ENCODE measurements around the gene CEP19.
A peak's percentile ranks its signal among the peaks of the same experiment; 100 is the strongest.
"Not testable (repeated sequence)": the region's sequence is repeated elsewhere in the genome, so short reads cannot be mapped to it uniquely, and the experiment has no call there.

Gene CEP19, protein sequence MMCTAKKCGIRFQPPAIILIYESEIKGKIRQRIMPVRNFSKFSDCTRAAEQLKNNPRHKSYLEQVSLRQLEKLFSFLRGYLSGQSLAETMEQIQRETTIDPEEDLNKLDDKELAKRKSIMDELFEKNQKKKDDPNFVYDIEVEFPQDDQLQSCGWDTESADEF

DNA sequence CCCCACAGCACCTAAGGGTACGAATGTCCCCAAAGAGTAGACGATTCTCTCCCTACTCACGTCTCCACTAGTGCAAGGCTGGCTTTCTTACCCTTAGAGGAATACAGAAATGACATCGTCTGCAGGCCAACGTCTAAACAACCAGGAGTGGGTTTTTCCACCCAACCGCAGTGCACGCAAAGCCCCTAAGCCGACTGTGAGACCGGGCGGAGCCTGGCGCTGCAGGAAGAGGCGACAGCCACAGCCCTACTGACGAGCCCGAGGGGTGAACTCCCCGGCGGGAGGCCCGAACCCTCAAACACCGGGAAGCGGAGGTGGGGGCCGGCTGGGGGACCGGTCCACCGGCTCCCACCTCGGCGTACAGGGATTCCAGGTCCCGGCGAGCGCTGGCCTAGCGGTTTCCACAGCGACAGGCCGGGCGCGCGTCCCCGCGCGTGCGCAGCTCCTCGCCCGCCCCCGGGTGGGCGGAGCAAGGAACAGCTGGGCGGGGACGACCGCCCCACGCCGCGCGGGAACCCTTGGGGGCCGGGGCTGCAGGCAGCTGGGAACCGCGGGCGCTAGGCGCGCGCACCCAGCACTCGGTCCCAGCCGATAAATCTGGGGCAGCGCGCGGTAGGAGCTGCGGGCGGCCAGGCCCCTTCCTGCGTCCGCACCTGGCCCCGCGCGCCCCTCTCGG, at the start of gene CEP19, which contains the start of gene PIGX:
CEP19 (minus strand) TSS at position 413 of the 676 bp plus-strand sequence. CDS start 3,593 bp downstream, outside the sequence.
PIGX (plus strand) TSS at position 540 of the 676 bp plus-strand sequence.
- peak; percentile 89 for DNase-seq

DNA sequence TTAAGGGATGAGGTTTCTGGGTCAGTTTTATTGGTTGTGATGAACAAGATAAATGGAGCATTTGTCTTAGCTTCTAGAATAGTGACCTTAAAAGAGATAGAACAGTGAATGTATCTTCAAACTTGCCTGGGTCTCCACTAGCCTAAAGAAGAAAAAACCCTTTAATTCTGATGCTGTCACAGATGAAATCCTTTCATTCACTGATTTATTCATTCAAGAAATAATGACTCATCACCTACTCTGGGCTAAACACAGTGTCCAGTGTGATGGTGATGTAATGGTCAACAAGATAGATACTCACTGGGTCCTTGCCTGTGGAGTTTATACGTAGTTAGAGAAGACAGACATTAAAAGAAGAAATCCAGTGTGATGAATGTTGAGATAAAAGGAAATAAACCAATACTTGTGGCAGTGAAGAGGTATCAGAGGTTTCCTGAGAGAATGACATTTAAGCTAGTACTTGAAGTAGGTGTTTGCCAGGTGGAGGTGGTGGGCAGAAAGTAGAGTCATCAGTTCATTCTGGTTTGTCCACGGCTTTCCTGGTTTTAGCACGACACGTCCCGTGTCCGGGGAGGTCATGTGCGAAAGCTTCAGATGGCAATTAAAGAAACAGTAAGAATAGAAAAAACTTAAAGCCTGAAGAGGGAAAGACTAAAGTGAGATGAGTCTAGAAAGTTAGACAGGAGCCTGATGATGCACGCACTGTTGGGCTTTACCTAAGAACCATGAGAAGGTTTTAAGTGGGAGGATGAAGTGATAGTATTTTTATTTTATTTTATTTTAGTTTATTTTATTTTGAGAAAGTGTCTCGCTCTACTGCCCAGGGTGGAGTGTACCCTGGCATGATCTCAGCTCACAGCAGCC, 46.1 kb upstream of the CEP19 start:
- DNase-seq = peak; percentile 11

DNA sequence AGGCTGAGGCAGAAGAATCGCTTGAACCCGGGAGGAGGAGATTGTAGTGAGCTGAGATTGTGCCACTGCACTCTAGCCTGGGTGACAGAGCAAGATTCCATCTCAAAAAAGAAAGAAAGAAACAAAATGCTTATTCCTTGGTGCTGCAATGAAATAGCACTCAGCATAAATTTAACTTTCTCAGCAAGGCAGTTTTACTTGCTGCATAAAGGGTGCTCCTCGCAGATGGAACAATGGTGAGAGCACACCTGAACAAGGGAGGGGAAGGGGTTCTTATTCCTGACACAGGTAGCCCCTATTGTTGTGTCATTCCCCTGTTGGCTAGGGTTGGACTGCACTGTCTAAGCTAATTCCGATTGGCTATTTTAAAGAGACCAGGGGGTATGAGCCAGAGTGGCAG, 44.7 kb upstream of the CEP19 start:
- DNase-seq = no peak

DNA sequence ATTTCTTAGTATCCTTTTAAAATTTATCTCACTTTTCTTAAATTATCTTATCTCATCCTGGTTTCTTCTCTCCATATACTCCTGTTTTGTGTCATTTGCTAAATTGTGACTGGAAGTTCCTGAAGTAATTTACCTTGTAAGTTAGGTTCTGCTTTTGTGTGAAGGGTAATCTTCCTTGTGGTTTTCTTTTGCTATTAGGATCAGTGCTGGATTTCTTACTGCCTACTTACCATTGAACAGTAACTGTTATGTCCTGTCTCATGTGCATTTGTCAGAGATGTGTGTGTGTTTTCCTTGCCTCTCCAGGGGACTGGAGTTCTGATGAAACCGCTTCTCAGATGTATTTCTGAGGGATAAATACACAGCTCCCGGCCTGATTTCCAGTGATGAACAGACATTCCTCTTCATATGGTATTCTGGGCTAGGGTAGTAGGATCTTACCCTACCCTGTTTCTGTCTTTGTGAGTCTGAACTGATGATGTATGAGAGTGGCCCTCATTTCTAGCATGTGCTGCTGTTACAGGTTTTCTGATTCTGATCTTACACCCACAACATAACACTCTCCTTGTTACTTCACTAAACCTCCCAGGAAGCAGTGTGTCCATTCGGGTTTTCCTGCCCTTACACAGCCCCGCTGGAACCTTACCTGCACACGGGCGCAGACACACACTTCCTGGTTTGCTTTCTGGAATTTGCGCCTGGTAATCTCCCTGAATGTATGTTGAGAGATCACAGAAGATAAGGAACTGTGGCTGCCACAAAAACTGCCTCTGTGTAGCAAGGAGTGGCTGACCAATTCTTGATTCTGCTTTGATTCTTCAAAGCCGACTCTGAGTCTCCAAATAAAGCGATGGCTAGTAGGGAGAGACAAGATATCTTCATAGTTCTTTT, 42.3 kb upstream of the CEP19 start:
- no peak for DNase-seq

DNA sequence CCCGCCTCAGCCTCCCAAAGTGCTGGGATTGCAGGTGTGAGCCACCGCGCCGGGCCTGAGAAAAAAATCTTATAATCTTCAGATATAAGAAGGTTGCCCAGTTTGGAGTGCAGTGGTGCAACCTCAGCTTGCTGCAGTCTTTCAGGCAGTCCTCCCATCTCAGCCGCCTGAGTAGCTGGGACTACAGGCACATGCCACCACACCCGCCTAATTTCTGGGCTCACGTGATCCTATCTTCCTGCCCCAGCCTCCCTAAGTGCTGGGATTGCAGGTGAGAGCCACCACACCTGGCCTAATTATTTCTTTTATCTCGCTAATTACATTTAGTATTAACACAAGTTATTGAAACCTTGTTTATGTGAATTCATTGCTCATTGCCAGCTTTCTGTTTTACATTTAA, 41.2 kb upstream of the CEP19 start:
- no peak for DNase-seq

DNA sequence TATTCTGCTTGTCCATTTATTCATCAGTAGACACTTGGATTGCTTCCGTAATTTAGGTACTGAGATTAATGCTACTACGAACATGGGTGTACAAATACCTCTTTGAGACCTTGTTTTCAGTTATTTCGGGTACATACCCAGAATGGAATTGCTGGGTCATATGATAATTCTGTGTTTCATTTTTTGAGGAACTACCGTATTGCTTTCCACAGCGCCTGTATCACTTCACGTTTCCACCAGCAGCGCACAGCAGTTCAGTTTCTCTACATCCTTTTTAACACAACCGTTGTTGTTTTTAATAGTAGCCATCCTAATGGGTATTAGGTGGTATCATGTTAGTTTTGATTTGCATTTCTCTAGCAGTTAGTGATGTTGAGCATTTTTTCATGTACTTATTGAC, 37.1 kb upstream of the CEP19 start:
- no peak for DNase-seq

DNA sequence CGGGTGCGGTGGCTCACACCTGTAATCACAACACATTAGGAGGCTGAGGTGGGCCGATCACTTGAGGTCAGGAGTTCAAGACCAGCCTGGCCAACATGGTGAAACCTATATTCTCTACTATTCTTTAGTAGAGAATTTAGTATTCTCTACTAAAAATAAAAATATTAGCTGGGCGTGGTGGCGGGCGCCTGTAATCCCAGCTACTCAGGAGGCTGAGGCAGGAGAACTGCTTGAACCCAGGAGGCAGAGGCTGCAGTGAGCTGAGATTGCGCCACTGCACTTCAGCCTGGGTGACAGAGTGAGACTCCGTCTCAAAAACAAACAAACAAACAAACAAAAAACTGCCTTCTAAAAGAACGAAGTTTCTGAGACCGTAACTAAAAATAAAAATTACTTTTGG, 31.5 kb upstream of the CEP19 start:
- not testable (repeated sequence) for DNase-seq

DNA sequence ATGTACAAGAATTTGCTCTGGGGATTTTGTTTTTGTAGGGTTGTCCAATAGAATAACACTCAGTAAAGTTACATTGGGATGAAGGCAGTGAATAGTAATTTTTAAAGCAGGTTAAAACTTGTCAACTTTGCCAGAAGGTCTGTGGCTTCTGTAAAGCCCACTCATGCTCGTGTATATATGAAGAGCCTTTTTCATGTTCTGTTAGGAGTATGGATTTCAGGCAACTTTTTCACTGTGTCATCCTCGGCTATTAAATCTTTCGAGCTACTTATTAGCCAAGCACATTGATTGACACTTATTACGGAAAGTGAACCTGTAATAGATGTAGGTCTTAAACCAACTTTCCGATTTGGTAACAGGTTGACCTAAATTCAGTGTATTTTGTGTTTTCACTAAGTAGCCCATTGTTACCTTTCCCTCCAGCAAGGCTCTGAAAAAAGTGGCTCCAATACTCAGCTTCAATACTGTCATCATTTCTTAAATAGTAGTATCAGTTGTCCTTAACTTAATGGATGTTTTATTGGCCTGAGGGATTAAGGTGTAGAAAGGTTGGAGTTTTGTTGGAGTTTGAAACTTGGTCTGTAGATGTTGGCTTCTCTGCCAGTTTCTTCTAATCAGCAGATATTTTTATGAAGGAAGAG, 29.3 kb upstream of the CEP19 start:
- DNase-seq = no peak

DNA sequence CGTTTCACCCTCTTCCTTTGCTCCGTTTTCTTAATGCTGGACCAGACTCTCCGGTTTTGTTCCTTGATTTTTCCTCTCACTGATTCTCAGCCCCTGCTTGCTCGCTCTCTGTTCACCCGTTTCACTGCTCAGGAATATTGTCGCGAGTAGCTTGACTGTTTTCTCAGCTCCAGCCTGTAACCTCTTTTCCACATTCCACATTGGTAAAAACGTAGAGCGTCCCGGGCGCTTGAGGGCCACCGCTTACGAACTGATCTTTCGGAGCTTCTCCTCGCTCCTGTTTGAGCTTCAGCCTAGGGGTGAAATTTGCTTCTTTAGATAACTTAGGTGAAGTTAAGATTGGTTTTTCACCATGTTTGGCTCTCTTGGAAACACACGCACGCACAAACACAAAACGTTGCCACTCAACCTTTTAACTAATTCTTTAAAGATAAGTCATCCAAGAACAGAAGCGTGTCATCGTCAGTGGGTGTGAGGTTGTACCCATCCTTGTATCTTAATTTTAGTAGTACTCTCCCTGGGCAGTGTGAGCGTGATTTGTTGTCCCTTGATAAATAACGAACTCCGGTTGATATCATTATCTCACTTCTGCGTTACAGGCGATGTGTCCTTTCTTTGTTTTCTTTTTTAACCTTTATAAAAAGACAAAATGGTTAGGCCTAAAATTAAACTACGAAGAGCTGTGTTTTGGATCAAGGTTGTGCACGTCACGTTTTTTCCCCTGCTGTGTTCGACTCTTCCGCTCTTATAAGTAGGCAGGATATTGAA, 28.6 kb upstream of the CEP19 start:
- peak; percentile 57 for DNase-seq

DNA sequence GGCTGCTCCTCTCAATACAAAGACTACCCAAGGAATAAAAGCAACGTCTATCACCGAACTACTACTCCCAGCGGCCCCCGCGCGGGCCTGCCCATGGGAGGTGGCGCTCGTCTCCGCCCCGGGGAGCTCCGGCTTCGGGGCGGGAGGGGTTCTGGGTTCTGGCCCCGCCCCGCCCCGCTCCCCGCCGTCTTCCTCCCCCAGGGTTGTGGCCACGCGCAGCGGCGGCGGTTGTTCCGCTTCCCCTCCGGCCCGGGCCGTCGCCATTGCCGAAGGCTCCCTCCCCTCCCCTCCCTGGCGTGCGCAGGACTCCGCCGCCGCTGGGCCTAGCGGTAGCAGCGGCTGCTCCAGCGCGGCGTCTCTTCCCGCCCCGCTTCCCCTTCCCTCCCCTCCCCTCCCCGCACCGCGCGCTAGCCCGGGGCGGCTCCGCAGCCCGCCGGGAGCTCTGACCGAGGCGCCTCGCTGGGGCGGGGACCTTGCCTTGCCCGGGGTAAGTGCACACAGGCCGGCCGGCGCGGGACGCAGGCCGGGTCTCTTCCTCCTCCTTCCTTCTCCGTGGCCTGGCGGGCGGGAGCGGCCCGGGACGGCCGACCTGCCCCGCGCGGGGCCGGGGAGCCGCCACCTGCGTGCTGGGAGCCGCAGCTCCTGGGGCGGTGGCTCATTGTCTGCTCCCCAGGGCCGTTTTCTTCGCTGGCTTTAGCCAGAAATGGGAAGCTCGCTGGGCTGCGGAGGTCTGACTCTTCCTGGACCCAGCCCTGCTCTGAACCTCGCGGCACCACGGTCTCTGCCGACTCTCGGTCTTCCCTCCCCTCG, 27.8 kb upstream of the CEP19 start, which contains the start of gene PAK2:
PAK2 (plus strand) TSS at position 187 of the 810 bp plus-strand sequence. CDS start 42,790 bp downstream, outside the sequence.
- peak; percentile 92 for DNase-seq

DNA sequence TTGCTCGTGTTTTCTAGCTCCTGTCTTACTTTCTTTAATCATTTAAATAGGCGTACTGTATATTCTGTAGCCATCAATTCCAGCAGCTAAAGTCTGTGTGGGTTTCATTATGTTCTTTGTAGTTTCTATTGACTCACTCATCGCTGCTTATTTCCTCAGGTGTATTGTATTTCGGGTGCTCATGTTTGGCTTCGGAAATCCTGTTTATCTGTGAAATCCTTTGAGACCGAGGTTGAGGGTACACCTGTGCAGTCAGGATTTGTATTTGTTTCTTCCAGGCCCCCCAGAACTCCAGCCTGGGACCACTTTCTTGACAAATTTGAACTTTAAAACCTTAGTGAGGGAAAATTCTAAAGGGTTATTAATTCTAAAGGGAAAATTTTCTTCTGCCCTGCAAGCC, 25.6 kb upstream of the CEP19 start:
- DNase-seq = no peak

DNA sequence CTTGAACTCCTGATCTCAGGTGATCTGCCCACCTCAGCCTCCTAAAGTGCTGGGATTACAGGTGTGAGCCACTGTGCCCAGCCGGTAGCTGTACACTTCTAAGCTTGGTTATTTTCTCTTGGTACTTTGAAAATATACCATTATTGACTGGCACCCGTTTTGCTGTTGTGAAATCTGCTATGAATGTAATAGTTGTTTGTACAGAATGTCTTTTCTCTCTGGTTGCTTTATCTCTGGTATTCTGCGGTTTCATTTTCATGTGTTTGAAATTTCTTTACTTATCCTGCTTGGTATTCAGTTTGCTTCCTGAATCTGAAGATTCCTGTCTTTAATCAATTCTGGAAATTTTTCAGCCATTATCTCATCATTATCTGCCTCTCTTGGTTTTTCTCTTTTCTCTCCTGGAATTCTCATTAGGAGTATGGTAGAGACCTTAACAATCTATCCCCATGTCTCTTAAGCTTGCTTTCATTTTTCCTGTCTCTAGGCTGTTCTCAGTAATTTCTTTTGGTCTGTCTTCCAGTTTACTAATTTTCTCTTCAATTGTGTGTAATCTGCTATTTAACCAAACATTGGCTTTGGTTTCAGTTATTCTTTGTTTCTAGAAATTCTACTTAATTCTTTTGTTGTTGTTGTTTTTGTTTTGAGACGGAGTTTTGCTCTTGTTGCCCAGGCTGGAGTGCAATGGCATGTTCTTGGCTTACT, 24.8 kb upstream of the CEP19 start:
- no peak for DNase-seq

DNA sequence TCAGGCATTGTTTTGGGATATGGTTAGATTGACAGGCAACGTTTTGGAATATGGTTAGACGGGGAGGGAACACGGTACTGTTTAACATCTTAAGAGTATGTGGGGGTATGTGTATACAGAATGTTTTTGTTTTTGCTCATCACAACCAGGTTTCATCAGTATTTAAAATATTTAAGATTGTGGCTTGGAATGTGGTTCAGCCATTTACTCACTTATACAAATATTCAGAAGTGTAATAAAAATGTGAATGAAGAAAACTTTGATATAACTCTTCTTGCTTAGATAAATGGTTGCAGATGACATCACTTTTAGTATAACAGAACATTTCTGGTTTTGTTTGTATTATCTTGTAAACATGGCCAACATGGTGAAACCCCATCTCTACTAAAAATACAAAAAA, 23.7 kb upstream of the CEP19 start:
- DNase-seq = no peak

DNA sequence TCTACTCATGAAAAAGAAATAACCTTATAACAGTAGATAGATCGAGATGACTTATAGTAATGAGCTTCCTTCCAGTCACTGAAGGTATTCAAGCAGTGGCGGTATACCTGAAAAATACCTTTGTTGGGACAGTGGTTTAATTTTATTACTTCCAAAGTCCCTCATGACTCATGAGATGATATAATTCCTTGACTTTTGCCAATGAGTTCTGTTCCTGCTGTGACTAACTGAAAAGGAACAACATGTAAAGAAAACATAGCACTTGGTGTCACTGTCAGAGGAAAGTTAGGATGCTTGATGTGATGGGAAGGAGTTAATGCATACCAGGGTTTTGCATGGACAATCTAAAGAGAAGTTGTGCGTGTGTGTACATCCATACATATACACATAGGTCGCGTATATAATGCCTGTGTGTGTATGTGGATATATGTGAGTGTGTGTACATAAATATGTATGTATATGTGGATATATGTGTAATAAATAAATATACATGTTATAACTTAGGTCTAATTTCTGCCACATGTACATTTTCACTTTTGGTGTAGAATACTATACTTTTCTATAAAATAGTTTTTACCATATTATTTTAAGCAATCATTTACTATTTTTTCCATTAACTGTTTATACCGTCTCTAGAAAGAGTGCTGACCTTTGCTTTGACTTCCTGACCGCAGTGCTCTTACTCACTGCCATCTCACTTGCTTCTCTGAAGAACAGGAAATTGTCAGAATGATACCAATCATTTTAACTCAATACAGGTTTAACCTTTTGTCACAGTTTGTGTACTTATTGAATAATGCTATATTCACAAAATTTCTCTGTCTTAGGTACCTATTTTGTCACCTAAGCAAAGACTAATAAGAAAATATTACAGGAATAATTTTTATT, 15.0 kb upstream of the CEP19 start:
- peak; percentile 20 for DNase-seq

DNA sequence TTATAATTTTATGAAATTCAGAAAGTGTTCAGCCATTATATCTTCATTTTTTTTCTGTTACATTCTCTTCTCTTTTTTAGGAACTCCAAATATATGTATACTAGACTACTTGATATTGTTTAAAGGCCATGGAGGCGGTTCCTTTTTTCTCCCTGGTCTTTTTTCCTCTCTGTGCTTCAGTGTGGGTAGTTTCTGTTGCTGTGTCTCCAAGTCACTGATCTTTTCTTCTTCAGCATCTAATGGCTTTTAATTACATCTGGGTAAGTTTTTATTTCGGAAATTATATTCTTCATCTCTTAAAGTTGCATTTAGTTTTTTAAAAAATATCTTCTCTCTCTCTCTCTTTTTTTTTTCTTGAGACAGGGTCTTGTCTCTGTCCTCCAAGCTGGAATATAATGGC, 9.0 kb upstream of the CEP19 start:
- no peak for DNase-seq

DNA sequence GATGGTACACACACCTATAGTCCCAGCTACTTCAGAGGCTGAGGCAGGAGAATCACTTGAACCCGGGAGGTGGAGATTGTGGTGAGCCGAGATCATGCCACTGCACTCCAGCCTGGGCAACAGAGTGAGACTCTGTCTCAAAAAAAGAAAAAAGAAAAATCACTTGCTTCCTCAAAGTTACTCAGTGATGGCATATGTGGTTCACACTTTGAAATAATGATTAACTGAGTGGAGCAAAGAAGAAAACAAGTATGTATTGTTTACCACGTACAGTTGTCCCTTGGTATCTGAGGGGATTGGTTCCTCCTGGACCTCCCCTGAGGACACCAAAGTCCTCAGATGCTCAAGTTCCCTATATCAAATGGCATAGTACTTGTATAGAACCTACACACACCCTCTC, 5.1 kb upstream of the CEP19 start:
- not testable (repeated sequence) for DNase-seq

DNA sequence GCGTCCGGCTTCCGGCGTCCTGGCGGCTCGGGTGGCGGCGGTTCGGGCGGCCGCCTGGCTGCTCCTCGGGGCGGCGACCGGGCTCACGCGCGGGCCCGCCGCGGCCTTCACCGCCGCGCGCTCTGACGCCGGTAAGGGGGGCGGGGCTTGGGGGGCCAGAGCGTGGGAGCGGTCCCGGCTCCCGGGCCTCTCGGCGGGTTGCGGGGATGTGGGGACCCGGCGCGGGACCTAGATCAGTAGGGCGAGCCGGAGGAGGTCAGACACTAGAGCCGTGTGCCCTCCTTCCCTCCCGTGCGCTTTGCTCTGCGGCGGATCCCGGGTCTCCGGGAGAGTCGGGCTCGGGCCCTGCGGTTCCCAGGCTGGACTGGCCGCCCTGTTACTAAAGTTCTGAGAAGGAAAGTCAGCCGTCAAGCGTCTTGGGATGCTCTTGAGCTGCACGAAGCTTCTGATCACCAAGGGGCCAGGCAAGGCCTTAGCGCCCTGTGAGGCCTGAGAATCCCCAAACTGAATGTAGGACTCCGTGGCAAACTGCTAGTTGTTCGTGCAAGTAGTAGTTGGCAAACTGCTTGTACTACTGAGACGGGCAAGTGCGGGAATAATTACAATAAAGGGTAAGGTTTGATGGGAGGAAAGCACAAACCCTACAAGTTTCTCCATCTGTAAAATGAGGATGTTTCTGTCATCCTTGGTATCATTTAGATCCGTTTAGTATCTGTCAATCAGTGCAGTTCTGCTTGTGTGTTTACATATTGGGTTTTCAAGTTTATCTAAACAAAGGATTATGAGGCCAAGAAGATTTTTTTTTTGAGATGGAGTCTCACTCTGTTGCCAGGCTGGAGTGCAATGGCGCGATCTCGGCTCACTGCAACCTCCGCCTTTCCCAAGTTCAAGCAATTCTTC, 714 bp upstream of the CEP19 start:
- DNase-seq = peak; percentile 75

DNA sequence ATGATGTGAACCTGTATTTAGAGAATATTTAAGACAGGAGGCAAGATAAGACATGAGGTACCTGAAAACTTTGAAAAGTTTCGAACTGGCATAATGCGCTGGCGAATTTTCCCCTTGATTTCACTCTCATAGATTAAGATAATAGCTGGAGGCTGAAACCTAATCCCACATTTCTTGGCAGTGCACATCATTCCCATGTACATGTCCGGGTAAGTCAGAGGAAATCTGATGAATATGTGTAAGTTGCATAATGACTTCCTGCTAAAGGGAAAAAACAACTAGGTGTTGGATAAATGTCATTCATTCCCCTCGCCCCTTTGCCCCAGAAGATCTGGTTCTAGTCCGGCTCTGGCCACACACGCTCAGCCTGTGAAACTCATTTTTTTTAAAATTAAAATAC, 3.6 kb downstream of the CEP19 start:
- no peak for DNase-seq

Measured in activated CD4-positive, alpha-beta T cell treated with anti-CD3 and anti-CD28 coated beads for 48 hours (primary cell).